Endothelial cell of umbilical vein (primary cell): Measurements from ENCODE around the gene MED29. TPM values are rescaled to one million over a fixed set of nuclear protein-coding genes. Genes with fewer than 3 reads are reported as not detected.

Source experiments
- BruUV-seq: library from RNA; stranded (reverse); fragments of 400-500 nt; replicated peaks from 2 replicates; lab custom pipeline; 2021; lab: Mats Ljungman, UMichigan
- CTCF ChIA-PET: fragments of 300-600, 350-600 bp; sonication (Branson Sonifier 250); formaldehyde crosslinking; loops from one replicate; lab custom pipeline; 2021; ENCODE audit warnings: antibody characterized with exemption, inconsistent platforms; lab: Charles Lee
- POLR2A ChIA-PET: fragments of 300-600, 350-600 bp; sonication (Branson Sonifier 250); formaldehyde crosslinking; loops from one replicate; lab custom pipeline; 2021; ENCODE audit warnings: antibody characterized with exemption, inconsistent platforms; lab: Charles Lee
- DNase-seq: peaks from one replicate; pipeline ENCODE4 v3.0.0-alpha.2; 2011; ENCODE audit warnings: low read depth, low spot score
- FAIRE-seq: peaks from 2 replicates; lab custom pipeline; 2011; peaks lifted over from hg19 to GRCh38; lab: Jason Lieb, UNC
- H2AFZ ChIP-seq: 2 replicates; pipeline ENCODE4 v1.6.0; 2012; ENCODE audit warnings: low read depth, low read length, control low read depth, inconsistent platforms
- H3K27ac ChIP-seq: 2 replicates; pipeline ENCODE4 v1.5.1; 2011; ENCODE audit warnings: low read depth, mild to moderate bottlenecking, control low read depth, low read length, moderate library complexity; ENCODE audit not compliant: insufficient read depth
- H3K27me3 ChIP-seq, 2 experiments: 2 replicates each; pipeline versions ENCODE4 v1.6.0 to v1.6.1; 2011; ENCODE audit warnings: low read length in 2 of 2, mixed read lengths in 1 of 2; ENCODE audit not compliant: control insufficient read depth in 2 of 2, insufficient read depth in 2 of 2
- H3K36me3 ChIP-seq, 2 experiments: 2 replicates in 1 of 2; 3 replicates in 1 of 2; pipeline ENCODE4 v1.5.1; 2011; ENCODE audit warnings: low read length in 2 of 2, mild to moderate bottlenecking in 1 of 2, moderate library complexity in 1 of 2; ENCODE audit not compliant: control insufficient read depth in 2 of 2, insufficient read depth in 2 of 2; ENCODE audit errors: extremely low read depth in 1 of 2
- H3K4me1 ChIP-seq: 3 replicates; pipeline ENCODE4 v1.5.1; 2011; ENCODE audit warnings: mild to moderate bottlenecking, low read length; ENCODE audit not compliant: control insufficient read depth, insufficient read depth; ENCODE audit errors: extremely low read depth
- H3K4me2 ChIP-seq: 2 replicates; pipeline ENCODE4 v1.6.1; 2011; ENCODE audit warnings: low read length, control low read depth, mixed read lengths; ENCODE audit not compliant: insufficient read depth
- H3K4me3 ChIP-seq, 3 experiments: fragments of 200-600 bp in 1 of 3; sonication (generic), shearing (Covaris generic) in 1 of 3; replicated peaks in 1 of 3; 2 replicates each; pipeline ENCODE4 v1.5.1; 2011 to 2016; ENCODE audit warnings: control low read depth in 3 of 3, low read length in 3 of 3, mild to moderate bottlenecking in 2 of 3, inconsistent platforms in 1 of 3, low read depth in 1 of 3, moderate library complexity in 1 of 3; ENCODE audit not compliant: insufficient read depth in 1 of 3
- H3K79me2 ChIP-seq: 2 replicates; pipeline ENCODE4 v1.6.0; 2012; ENCODE audit warnings: low read length, inconsistent platforms; ENCODE audit not compliant: control insufficient read depth, insufficient read depth
- H3K9ac ChIP-seq: replicated peaks from 2 replicates; pipeline ENCODE3; 2011; ENCODE audit warnings: low read length, control low read depth; ENCODE audit not compliant: insufficient read depth; ENCODE audit errors: extremely low read depth
- H3K9me1 ChIP-seq: replicated peaks from 3 replicates; pipeline ENCODE4 v1.6.0; 2011; ENCODE audit warnings: mild to moderate bottlenecking, low read length; ENCODE audit not compliant: control insufficient read depth, insufficient read depth; ENCODE audit errors: extremely low read depth
- H3K9me3 ChIP-seq: replicated peaks from 2 replicates; pipeline ENCODE4 v1.5.1; 2012; ENCODE audit warnings: low read length, inconsistent platforms; ENCODE audit not compliant: control insufficient read depth, insufficient read depth
- H4K20me1 ChIP-seq: replicated peaks from 2 replicates; pipeline ENCODE3; 2011; ENCODE audit warnings: mild to moderate bottlenecking, low read length; ENCODE audit not compliant: control insufficient read depth, insufficient read depth; ENCODE audit errors: extremely low read depth
- EZH2 ChIP-seq: IDR thresholded peaks from 2 replicates; pipeline ENCODE4 v1.6.1; 2012; ENCODE audit warnings: borderline replicate concordance, low read depth, mild to moderate bottlenecking, moderate library complexity, low read length, inconsistent platforms; ENCODE audit not compliant: severe bottlenecking
- FOS ChIP-seq: IDR thresholded peaks from 2 replicates; pipeline ENCODE4 v1.6.1; 2011; ENCODE audit warnings: mild to moderate bottlenecking, low read length, moderate library complexity, borderline replicate concordance; ENCODE audit not compliant: insufficient read depth
- GATA2 ChIP-seq: IDR thresholded peaks from 2 replicates; pipeline ENCODE4 v1.7.0; 2011; ENCODE audit warnings: low read depth, mild to moderate bottlenecking, moderate library complexity, mixed read lengths, low read length; ENCODE audit not compliant: insufficient read length, insufficient read depth
- JUN ChIP-seq: IDR thresholded peaks from 2 replicates; pipeline ENCODE4 v1.6.1; 2011; ENCODE audit warnings: borderline replicate concordance, low read depth; ENCODE audit not compliant: insufficient read length, insufficient read depth
- MYC ChIP-seq: IDR thresholded peaks from one replicate; pipeline ENCODE4 v1.6.1; 2011; ENCODE audit warnings: mild to moderate bottlenecking, low read depth, low read length
- POLR2A ChIP-seq: IDR thresholded peaks from 2 replicates; pipeline ENCODE4 v1.6.1; 2012; ENCODE audit warnings: low read depth, mild to moderate bottlenecking, control low read depth, low read length
- POLR2AphosphoS5 ChIP-seq: IDR thresholded peaks from 2 replicates; pipeline ENCODE4 v1.6.1; 2012; ENCODE audit warnings: low read depth, mild to moderate bottlenecking, control low read depth, low read length, moderate library complexity; ENCODE audit not compliant: insufficient read depth
- dilution Hi-C: fragments of 300-500 bp; cut with MboI; formaldehyde crosslinking; loops from one replicate; pipeline ENCODE4 v1.15.0; 2019; ENCODE audit warnings: low sequenced_read_pairs; ENCODE audit not compliant: extremely low pct_ligation_motif_present
- intact Hi-C: fragments of 100-400 bp; cut with micrococcal nuclease; formaldehyde crosslinking; loops from one replicate; pipeline ENCODE4 v1.10.0; 2022
- polyA plus RNA-seq, 4 experiments: library from polyadenylated mRNA; depleted of rRNA in 3 of 4; stranded (reverse) in 3 of 4; unstranded in 1 of 4; fragments of >200 nt; gene quantifications; 2 replicates each; pipeline versions ENCODE4 v1.2.1 to v1.2.3, GENCODE V29; 2011 to 2012; ENCODE audit warnings: missing spikeins in 1 of 4
- total RNA-seq: library from RNA; stranded (reverse); gene quantifications from 2 replicates; pipeline ENCODE4 v1.2.3, GENCODE V29; 2021
- TF ChIP-seq, protein P1 (sequence below): IDR thresholded peaks from 2 replicates; pipeline ENCODE4 v1.6.1; 2011; ENCODE audit not compliant: insufficient read depth, insufficient read length
- TF ChIP-seq, protein P2 (sequence below), 2 donors: IDR thresholded peaks; 1 replicate in 1 of 2; 2 replicates in 1 of 2; pipeline ENCODE4 v1.5.1; 2011; ENCODE audit warnings: low read length in 2 of 2, mild to moderate bottlenecking in 2 of 2, moderate library complexity in 2 of 2, control low read depth in 1 of 2, inconsistent platforms in 1 of 2, low read depth in 1 of 2; ENCODE audit not compliant: insufficient read depth in 1 of 2; ENCODE audit errors: extremely low read depth in 1 of 2

Gene MED29
- total and polyA plus RNA-seq, 2 donors (not counting 3 experiments of a cell fraction or from before 2014, with no cell fraction given) = 25.5 to 50.4 TPM

DNA sequence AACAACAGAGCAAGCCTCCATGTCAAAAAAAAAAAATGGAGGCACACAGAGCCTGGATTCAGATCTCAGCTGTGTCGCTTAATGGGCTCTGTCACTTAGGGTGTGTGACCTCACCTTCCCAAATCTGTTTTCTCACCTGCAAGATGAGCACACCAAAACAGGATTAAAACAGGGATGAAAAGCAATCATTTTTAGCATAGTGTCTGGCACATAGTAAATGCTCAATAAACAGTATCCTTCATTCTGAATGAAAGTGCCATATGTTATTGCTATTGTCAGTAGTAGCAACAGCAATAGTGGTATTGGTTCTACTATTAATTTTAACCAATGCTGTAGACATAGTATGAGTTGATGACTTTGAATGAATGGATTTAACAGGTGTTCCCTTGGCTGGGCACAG lies 25.6 kb upstream of the MED29 start:
- BruUV-seq = no TSS peak
- H3K9ac ChIP-seq = no peak overlapping the region
- peaks cover 12% of the 10 kb centered on the region for H3K4me1 ChIP-seq
- no peaks in the 10 kb centered on the region for H3K9me3 ChIP-seq
- no peak overlapping the region for H3K4me3 ChIP-seq
- H3K27ac ChIP-seq = no peak overlapping the region
- no peak for FAIRE-seq
- no peaks in the 10 kb centered on the region for H3K9me1 ChIP-seq
- no peak overlapping the region for H3K4me2 ChIP-seq
- POLR2A ChIA-PET = no interaction called here
- TF ChIP-seq MYC (no peak), FOS (no peak), POLR2A (no peak), JUN (no peak), EZH2 (no peak), POLR2AphosphoS5 (no peak), GATA2 (no peak)
- TF ChIP-seq, protein P1, sequence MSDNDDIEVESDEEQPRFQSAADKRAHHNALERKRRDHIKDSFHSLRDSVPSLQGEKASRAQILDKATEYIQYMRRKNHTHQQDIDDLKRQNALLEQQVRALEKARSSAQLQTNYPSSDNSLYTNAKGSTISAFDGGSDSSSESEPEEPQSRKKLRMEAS = no peak
- TF ChIP-seq, protein P2, sequence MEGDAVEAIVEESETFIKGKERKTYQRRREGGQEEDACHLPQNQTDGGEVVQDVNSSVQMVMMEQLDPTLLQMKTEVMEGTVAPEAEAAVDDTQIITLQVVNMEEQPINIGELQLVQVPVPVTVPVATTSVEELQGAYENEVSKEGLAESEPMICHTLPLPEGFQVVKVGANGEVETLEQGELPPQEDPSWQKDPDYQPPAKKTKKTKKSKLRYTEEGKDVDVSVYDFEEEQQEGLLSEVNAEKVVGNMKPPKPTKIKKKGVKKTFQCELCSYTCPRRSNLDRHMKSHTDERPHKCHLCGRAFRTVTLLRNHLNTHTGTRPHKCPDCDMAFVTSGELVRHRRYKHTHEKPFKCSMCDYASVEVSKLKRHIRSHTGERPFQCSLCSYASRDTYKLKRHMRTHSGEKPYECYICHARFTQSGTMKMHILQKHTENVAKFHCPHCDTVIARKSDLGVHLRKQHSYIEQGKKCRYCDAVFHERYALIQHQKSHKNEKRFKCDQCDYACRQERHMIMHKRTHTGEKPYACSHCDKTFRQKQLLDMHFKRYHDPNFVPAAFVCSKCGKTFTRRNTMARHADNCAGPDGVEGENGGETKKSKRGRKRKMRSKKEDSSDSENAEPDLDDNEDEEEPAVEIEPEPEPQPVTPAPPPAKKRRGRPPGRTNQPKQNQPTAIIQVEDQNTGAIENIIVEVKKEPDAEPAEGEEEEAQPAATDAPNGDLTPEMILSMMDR (IDR thresholded peaks at IDR 0.05; ENCODE audit: extremely low read depth in 1 of 2, insufficient read depth in 1 of 2, low read depth in 1 of 2, low read length in 2 of 2) = no peak
- no peaks in the 10 kb centered on the region for H3K79me2 ChIP-seq
- intact Hi-C loops (no loop called here), dilution Hi-C loops (no loop called here)
- DNase-seq = no peak
- CTCF ChIA-PET = no interaction called here
- no peak overlapping the region for H2AFZ ChIP-seq
- peaks cover 2 to 23% of the 10 kb centered on the region in 2 experiments for H3K36me3 ChIP-seq
- no peaks in the 10 kb centered on the region for H4K20me1 ChIP-seq
- H3K27me3 ChIP-seq = no peaks in the 10 kb centered on the region
